Stimulated activated effector memory CD8-positive, alpha-beta T cell treated with anti-CD3 and anti-CD28 coated beads, Interleukin-12 subunit alpha, Interleukin-12 subunit beta, amount 100 ng/mL, for 72 hours (primary cell): ENCODE data around the gene FOSB.
A peak's percentile ranks its signal among the peaks of the same experiment; 100 is the strongest.

Experiments
- ATAC-seq: fragments of 150-1000 bp; cut with Tn5 transposase; 2 replicates; pipeline ENCODE4 v1.10.0; 2021
- DNase-seq, 2 donors: peaks; one replicate each; pipeline ENCODE4 v3.0.0; 2021 to 2022; ENCODE audit warnings: low spot score in 2 of 2
- H3K27ac Mint-ChIP-seq: one replicate; pipeline ENCODE4 v1.8.0; 2022; ENCODE audit warnings: mild to moderate bottlenecking, mixed read lengths
- H3K36me3 Mint-ChIP-seq: one replicate; pipeline ENCODE4 v1.8.0; 2022; ENCODE audit warnings: mild to moderate bottlenecking, mixed read lengths
- H3K4me1 Mint-ChIP-seq: one replicate; pipeline ENCODE4 v1.8.0; 2022; ENCODE audit warnings: mixed read lengths
- H3K4me3 Mint-ChIP-seq: one replicate; pipeline ENCODE4 v1.8.0; 2022; ENCODE audit warnings: mild to moderate bottlenecking, mixed read lengths
- H3K9me3 Mint-ChIP-seq: one replicate; pipeline ENCODE4 v1.8.0; 2022; ENCODE audit warnings: mixed read lengths

The FOSB gene

DNA sequence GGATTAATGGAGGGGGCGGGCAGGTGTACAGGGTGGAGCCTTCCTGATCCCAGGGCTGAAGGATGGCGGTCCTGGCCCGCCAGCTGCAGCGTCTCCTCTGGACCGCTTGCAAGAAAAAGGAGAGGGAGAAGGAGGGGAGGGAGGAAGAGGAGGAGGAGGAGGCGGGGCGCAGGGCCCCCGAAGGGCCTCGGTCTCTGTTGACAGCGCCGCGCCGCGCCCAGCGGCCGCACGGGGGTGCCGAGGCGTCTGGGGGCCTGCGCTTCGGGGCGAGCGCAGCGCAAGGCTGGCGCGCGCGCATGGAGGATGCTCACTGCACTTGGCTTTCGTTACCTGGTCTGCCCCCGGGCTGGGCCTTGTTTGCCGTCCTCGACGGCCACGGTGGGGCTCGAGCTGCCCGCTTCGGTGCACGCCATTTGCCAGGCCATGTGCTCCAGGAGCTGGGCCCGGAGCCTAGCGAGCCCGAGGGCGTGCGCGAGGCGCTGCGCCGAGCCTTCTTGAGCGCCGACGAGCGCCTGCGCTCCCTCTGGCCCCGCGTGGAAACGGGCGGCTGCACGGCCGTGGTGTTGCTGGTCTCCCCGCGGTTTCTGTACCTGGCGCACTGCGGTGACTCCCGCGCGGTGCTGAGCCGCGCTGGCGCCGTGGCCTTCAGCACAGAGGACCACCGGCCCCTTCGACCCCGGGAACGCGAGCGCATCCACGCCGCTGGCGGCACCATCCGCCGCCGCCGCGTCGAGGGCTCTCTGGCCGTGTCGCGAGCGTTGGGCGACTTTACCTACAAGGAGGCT is 30.8 kb downstream of the FOSB start, which contains the start of gene PPM1N:
PPM1N (plus strand) TSS at position 33 of the 785 bp plus-strand sequence; CDS start at position 63, 30 bp downstream.
- Mint-ChIP-seq H3K4me1 (peaks cover 48% of the 10 kb centered on the region), H3K27ac (peak within 1 kb of the TSS; percentile 84), H3K9me3 (no peaks in the 10 kb centered on the region), H3K36me3 (peaks cover 5% of the 10 kb centered on the region), H3K4me3 (peak within 1 kb of the TSS; percentile 82)
- DNase-seq (peak; percentile 54 to 84), ATAC-seq (peak; percentile 73)

DNA sequence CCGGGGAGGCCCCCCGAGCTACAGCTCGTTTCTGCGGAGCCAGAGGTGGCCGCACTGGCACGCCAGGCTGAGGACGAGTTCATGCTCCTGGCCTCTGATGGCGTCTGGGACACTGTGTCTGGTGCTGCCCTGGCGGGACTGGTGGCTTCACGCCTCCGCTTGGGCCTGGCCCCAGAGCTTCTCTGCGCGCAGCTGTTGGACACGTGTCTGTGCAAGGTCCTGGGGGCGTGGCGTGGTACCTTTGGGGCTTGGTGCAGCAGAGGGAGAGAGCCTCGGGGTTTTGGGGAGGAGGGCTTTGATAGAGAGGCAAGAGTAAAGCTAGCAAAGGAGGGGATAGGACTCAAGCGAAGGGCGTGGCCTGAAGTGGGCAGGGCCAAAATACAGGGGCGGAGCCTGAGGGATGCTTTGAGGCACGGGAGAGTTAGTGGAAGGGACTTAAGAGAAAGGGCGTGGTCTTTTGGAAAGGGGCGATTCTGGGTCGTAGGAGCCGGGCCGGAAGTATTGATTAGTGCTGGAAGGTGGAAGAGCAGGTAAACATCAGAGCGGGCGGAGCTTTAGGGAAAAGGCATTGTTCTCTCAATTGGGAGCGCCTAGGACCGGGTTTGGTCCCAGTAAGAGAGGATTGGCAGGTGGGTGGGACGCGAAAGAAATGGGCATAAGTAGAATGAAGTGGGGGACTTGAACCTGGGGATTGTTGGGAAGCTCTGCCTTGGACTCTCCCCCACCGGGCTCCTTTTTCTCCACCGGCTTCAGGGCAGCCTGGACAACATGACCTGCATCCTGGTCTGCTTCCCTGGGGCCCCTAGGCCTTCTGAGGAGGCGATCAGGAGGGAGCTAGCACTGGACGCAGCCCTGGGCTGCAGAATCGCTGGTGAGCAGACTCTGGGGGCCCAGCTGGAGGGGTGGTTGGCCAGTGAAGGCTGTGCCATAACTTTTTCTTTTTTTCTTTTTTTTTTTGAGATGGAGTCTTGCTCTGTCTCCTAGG is 31.7 kb downstream of the FOSB start:
- H3K27ac Mint-ChIP-seq: no peak overlapping the region
- ATAC-seq (peak; percentile 58), DNase-seq (peak; percentile 48 to 89)
- H3K9me3 Mint-ChIP-seq: no peaks in the 10 kb centered on the region
- peaks cover 5% of the 10 kb centered on the region for H3K36me3 Mint-ChIP-seq
- peaks cover 48% of the 10 kb centered on the region for H3K4me1 Mint-ChIP-seq
- H3K4me3 Mint-ChIP-seq: peak overlapping the region; percentile 82

- DNase-seq (no peak), ATAC-seq (no peak)
- Mint-ChIP-seq H3K27ac (no peak overlapping the region), H3K9me3 (no peaks in the 10 kb centered on the region), H3K36me3 (peaks cover 5% of the 10 kb centered on the region), H3K4me1 (peaks cover 42% of the 10 kb centered on the region), H3K4me3 (no peak overlapping the region)
Observed at GRCh38 chr19:45500918-45501729, 33.3 kb downstream of the FOSB start.

DNA sequence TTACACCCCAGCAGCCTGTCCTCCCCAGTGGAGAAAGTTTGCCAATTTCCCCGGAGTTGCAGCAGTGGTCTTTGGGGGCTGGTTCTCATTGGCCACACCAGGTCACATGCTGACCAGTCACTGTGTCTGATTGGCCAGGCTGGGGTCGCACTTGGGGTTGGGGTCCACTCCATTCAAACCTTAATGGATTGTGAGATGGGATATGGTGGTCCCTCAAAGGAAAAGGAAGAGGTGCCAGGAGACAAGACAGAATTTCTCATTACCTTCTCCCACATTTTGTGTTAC is 33.9 kb downstream of the FOSB start:
- no peaks in the 10 kb centered on the region for H3K9me3 Mint-ChIP-seq
- no peak overlapping the region for H3K4me3 Mint-ChIP-seq
- peaks cover 5% of the 10 kb centered on the region for H3K36me3 Mint-ChIP-seq
- DNase-seq: no peak
- no peak for ATAC-seq
- peaks cover 39% of the 10 kb centered on the region for H3K4me1 Mint-ChIP-seq
- H3K27ac Mint-ChIP-seq: no peak overlapping the region

- no peak for DNase-seq
- H3K4me1 Mint-ChIP-seq: peaks cover 35% of the 10 kb centered on the region
Observed at GRCh38 chr19:45502111-45502510, 34.3 kb downstream of the FOSB start.

GRCh38 chr19:45503909-45504308 is 36.1 kb downstream of the FOSB start:
- ATAC-seq (no peak), DNase-seq (no peak)
- no peak overlapping the region for H3K4me3 Mint-ChIP-seq
- peaks cover 24% of the 10 kb centered on the region for H3K4me1 Mint-ChIP-seq
- H3K27ac Mint-ChIP-seq: no peak overlapping the region
- no peaks in the 10 kb centered on the region for H3K9me3 Mint-ChIP-seq
- peaks cover 16% of the 10 kb centered on the region for H3K36me3 Mint-ChIP-seq

More at GRCh38 chr19:45502111-45502510, 34.3 kb downstream of the FOSB start:
- ATAC-seq: no peak
- Mint-ChIP-seq H3K27ac (no peak overlapping the region), H3K36me3 (peaks cover 10% of the 10 kb centered on the region), H3K9me3 (no peaks in the 10 kb centered on the region), H3K4me3 (no peak overlapping the region)

GRCh38 chr19:45505151-45505995 is 37.6 kb downstream of the FOSB start:
- ATAC-seq (no peak), DNase-seq (no peak)
- H3K27ac Mint-ChIP-seq: peak overlapping the region; percentile 94
- peak overlapping the region; percentile 98 for H3K4me3 Mint-ChIP-seq
- peaks cover 25% of the 10 kb centered on the region for H3K36me3 Mint-ChIP-seq
- no peaks in the 10 kb centered on the region for H3K9me3 Mint-ChIP-seq
- peaks cover 24% of the 10 kb centered on the region for H3K4me1 Mint-ChIP-seq

GRCh38 chr19:45505996-45506245 is 38.1 kb downstream of the FOSB start:
- H3K36me3 Mint-ChIP-seq: peaks cover 31% of the 10 kb centered on the region
- peaks cover 24% of the 10 kb centered on the region for H3K4me1 Mint-ChIP-seq
- no peaks in the 10 kb centered on the region for H3K9me3 Mint-ChIP-seq
- ATAC-seq (no peak), DNase-seq (no peak)
- H3K27ac Mint-ChIP-seq: peak overlapping the region; percentile 94
- H3K4me3 Mint-ChIP-seq: peak overlapping the region; percentile 98

- ATAC-seq: peak; percentile 87
- peak overlapping the region; percentile 98 for H3K4me3 Mint-ChIP-seq
- peak overlapping the region; percentile 94 for H3K27ac Mint-ChIP-seq
- H3K36me3 Mint-ChIP-seq: peaks cover 36% of the 10 kb centered on the region
- peaks cover 25% of the 10 kb centered on the region for H3K4me1 Mint-ChIP-seq
- peak; percentile 99 to 100 for DNase-seq
- no peaks in the 10 kb centered on the region for H3K9me3 Mint-ChIP-seq
Observed at GRCh38 chr19:45506246-45506988, 38.6 kb downstream of the FOSB start.

DNA sequence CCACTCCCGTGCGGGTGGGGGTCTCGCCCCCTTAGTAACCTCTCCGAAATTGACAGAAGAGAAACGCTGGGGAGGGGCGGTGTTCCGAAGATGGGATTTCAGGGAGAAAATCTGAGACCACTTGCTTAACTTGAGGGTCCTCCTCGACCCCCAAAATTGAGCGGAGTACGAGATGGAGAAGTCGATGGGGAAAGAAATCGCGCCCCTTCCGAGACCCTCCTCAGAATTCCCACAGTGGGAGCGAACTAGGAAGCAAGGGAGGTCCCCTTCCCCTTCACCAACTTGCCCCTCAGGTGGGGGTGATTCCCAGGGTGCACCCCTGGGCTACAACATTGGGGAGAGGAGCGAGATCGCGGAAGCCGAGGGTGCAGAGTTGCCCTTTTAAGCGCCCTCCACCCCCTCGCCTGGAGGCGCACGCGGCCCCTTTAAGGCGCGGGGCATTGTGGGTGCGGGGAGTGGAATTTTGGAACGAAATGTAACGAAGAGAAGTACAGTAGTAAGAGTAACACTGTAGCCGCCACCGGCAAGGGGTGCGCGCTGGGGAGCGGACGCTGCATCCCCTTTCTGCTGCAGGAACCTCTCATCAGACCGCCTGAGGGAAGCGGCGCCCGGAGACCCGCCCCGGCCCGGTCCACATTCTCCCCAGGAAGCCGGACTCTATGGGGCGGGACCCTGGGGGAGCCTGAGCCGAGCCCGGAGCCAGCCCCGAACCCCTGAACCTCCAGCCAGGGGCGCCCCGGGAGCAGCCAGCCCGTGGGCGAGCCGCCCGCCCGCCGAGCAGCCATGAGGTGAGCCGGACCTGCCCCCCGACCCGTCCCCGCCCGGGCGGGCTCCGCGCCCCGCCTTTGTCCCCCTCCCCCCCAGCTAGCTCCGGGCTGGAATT is 39.4 kb downstream of the FOSB start, which contains the start of gene VASP:
VASP (plus strand) TSS at position 491 of the 883 bp plus-strand sequence; CDS start at position 784, 293 bp downstream.
- Mint-ChIP-seq H3K4me1 (peaks cover 25% of the 10 kb centered on the region), H3K27ac (peak within 1 kb of the TSS; percentile 94), H3K4me3 (peak within 1 kb of the TSS; percentile 98), H3K9me3 (no peaks in the 10 kb centered on the region), H3K36me3 (peaks cover 44% of the 10 kb centered on the region)
- ATAC-seq (peak; percentile 76), DNase-seq (peak; percentile 84 to 97)

GRCh38 chr19:45507872-45508416 is 40.1 kb downstream of the FOSB start:
- Mint-ChIP-seq H3K27ac (peak overlapping the region; percentile 94), H3K36me3 (peaks cover 51% of the 10 kb centered on the region), H3K4me1 (peaks cover 31% of the 10 kb centered on the region), H3K9me3 (no peaks in the 10 kb centered on the region), H3K4me3 (peak overlapping the region; percentile 98)
- ATAC-seq (no peak), DNase-seq (no peak)

DNA sequence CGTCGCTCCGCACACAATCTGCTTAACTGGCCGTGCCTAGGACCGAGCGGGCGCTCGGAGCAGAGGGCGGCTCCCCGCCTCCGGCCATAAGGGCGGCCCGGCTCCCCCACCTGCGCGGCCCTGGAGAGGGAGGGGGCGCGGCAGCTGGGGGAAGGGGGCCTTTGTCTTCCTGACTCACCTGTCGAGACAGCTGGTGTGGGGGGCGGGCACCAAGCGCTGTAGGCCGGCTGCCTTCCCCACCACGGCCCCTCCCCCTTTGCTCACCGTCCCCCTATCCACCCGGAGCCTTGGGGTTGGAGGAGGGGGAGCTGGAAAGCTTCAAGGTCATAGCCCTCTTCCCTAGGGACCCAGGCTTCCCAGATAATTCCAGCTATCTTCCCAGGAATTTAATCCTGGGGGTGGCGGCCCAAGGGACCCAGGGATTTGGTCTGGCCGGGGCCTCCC is 40.6 kb downstream of the FOSB start:
- peaks cover 36% of the 10 kb centered on the region for H3K4me1 Mint-ChIP-seq
- no peak for ATAC-seq

More for the DNA sequence above, 40.6 kb downstream of the FOSB start:
- peak overlapping the region; percentile 98 for H3K4me3 Mint-ChIP-seq
- H3K36me3 Mint-ChIP-seq: peaks cover 56% of the 10 kb centered on the region
- peak overlapping the region; percentile 94 for H3K27ac Mint-ChIP-seq
- H3K9me3 Mint-ChIP-seq: no peaks in the 10 kb centered on the region
- DNase-seq: peak in 1 of 2 donors; percentile 74
